C4-2B (cell line): ENCODE results near the gene TUBGCP2.

Source experiments
- H3K27ac ChIP-seq: fragments of 450-650 bp; 2 replicates; pipeline ENCODE4 v1.5.1; 2017
- CTCF ChIP-seq: fragments of 450-650 bp; conservative IDR thresholded peaks from 2 replicates; pipeline ENCODE4 v1.5.1; 2017; ENCODE audit warnings: mild to moderate bottlenecking
- ZFX ChIP-seq: fragments of 450-650 bp; IDR thresholded peaks from 2 replicates; pipeline ENCODE4 v1.6.1; 2017

Gene TUBGCP2

GRCh38 chr10:133349577-133350011 lies 40.9 kb upstream of the TUBGCP2 start:
- no peak overlapping the region for H3K27ac ChIP-seq
- TF ChIP-seq ZFX, result no peak

- H3K27ac ChIP-seq, result no peak overlapping the region
- no peak for TF ChIP-seq CTCF
These were observed 40.5 kb upstream of the TUBGCP2 start for GRCh38 chr10:133349160-133349568.

GRCh38 chr10:133347710-133348517 lies 39.2 kb upstream of the TUBGCP2 start:
- H3K27ac ChIP-seq, result no peak overlapping the region
- TF ChIP-seq ZFX (no peak), CTCF (no peak)

- H3K27ac ChIP-seq, result no peak overlapping the region
- TF ChIP-seq CTCF, result no peak
- TF ChIP-seq ZFX, result no peak
These were observed 37.7 kb upstream of the TUBGCP2 start for GRCh38 chr10:133346413-133346812.

- TF ChIP-seq ZFX (no peak), CTCF (no peak)
- no peak overlapping the region for H3K27ac ChIP-seq
These were observed 35.6 kb upstream of the TUBGCP2 start for GRCh38 chr10:133344236-133344635.

GRCh38 chr10:133343558-133343957 lies 34.9 kb upstream of the TUBGCP2 start:
- H3K27ac ChIP-seq, result no peak overlapping the region
- no peak for TF ChIP-seq ZFX
- no peak for TF ChIP-seq CTCF

GRCh38 chr10:133342942-133343341 lies 34.3 kb upstream of the TUBGCP2 start:
- TF ChIP-seq CTCF (no peak), ZFX (no peak)
- H3K27ac ChIP-seq, result no peak overlapping the region

- H3K27ac ChIP-seq, result no peak overlapping the region
- TF ChIP-seq CTCF (no peak), ZFX (no peak)
These were observed 33.3 kb upstream of the TUBGCP2 start for GRCh38 chr10:133341983-133342382.
